Activated CD4-positive, alpha-beta T cell treated with anti-CD3 and anti-CD28 coated beads, Interleukin-10, Interleukin-2, amounts not matched to agents 100 ng/mL and 50 ng/mL, durations not matched to agents 16 hours and 8 hours (primary cell): ENCODE measurements around the gene KCTD16.

Experiments used
- DNase-seq: peaks from one replicate; pipeline ENCODE4 v3.0.0-alpha.2; 2020

Gene KCTD16

GRCh38 chr5:144170276-144171024, at the start of gene KCTD16, which contains the start of gene YIPF5:
Gene KCTD16, plus strand, starts transcription at chr5:144170873.
Gene YIPF5, minus strand, starts transcription at chr5:144170659. Its CDS starts 704 bp downstream, at chr5:144169955.
- peak; percentile 99 for DNase-seq

GRCh38 chr5:144121577-144121976, 49.1 kb upstream of the KCTD16 start:
- no peak for DNase-seq

DNA sequence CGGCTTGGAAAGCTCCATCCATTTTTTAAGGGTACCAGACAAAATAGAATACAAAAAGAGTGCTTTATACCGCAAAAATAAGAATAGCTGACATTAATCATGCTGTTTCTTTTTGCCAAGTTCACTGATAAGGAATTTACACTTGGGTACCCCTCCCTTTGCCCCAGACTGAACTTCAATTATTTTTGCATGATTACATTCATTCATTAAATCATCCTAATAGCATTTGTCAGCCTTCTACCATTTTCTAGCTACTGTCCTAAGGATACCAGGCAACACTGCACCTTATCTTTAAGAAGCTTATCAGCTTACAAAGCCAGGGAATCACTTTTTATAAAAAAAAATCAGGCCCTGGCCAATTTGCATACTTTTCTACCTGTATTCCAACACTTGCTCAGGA, 48.6 kb upstream of the KCTD16 start:
- DNase-seq, result no peak

DNA sequence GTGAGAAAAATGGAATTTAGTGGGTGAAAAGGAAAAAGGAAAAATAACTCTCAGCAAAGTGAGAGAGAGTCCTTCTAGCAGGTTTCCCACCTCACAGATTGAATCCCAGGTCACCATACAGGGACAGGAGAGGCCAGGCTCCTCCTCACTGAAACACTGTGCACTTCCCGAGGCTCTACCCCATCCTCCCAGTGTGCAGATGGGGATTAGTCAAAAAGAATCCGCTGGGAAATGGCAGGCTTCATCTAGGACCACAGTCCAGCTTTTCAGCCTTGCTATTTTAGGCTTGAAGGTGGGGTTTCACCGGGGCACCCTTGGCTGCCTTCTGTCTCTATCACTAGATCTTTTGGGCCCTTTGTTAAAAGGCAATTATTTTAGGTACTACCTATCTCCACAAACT, 48.0 kb upstream of the KCTD16 start:
- DNase-seq, result no peak

DNA sequence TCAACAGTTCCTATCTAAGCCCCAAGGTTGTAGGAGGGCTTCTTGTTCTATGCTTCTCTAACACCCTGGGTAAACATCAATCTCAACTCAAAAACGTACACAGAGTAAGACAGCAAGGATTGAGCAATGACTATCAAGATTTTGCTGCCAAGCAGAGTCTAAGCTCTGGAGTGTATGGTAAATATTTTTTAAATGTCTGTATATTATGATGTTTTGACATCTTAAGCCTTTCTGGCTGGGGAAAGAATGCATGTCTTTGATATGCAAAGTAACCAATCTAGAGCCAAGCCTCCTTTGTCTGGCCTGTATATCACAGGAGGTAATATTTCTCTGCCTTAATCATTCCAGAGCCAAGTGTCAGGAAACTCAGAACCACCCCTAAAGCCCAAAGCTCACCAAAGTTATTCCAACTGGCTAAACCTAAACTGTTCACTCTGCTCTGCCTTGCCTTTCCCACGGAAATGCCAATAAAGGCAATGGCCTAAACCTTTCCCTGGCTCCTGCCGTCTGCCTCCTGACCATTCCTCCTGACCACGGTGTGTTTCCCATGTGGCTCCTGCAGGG, 45.4 kb upstream of the KCTD16 start:
- no peak for DNase-seq

GRCh38 chr5:144126707-144127106, 44.0 kb upstream of the KCTD16 start:
- DNase-seq, result no peak

- no peak for DNase-seq
Observed at GRCh38 chr5:144128844-144129243, 41.8 kb upstream of the KCTD16 start.

- DNase-seq, result no peak
Observed at GRCh38 chr5:144130306-144130705, 40.4 kb upstream of the KCTD16 start.

DNA sequence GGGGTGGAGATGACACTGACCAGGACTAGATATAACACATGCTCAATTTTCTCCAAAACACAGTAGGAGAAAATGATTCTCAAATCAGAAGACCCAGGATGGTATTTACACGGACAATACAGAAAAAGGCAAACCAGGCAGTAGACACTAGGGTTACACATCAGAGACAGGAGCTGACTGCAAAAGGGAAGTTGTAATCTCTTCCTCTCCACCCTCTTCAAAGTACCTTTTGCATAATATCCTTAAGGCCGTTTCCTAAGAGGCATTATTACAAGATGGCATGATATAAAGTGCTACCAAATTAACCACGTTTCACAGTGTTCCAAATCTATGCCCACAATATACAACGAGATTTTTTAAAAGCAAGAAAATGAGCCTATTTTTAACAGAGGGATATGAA, 39.4 kb upstream of the KCTD16 start:
- no peak for DNase-seq

DNA sequence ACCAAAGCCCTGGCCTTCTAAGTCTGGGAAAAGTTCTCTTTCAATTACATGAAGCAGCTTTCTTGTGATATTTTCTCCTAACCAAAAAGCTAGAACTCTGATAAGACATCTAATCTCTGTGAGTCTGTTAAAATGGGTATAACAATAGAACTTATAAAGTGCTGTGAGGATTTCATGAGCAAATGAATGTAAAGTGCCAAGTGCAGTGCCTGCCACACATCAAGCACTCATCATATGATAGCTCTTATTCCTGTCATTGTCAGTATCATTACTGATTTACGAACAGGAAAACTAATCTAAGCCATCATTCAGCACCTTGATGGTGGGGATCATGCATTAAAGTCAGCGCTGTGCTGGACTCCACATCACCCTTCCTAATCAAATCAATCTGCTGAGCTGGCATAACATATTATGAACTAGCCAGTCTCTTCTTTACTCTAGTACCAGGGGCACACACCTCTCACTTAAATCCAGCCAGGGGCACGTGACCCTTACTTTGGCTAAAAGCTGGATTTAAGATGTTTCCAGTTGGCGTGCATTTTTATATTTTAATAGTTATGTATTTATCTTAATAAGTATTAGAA, 37.5 kb upstream of the KCTD16 start:
- no peak for DNase-seq

- no peak for DNase-seq
Observed at GRCh38 chr5:144134194-144134826, 36.4 kb upstream of the KCTD16 start.

GRCh38 chr5:144135113-144135762, 35.4 kb upstream of the KCTD16 start:
- no peak for DNase-seq

- DNase-seq, result no peak
Observed at GRCh38 chr5:144139586-144139985, 31.1 kb upstream of the KCTD16 start.

- DNase-seq, result no peak
Observed at GRCh38 chr5:144141585-144141984, 29.1 kb upstream of the KCTD16 start.

DNA sequence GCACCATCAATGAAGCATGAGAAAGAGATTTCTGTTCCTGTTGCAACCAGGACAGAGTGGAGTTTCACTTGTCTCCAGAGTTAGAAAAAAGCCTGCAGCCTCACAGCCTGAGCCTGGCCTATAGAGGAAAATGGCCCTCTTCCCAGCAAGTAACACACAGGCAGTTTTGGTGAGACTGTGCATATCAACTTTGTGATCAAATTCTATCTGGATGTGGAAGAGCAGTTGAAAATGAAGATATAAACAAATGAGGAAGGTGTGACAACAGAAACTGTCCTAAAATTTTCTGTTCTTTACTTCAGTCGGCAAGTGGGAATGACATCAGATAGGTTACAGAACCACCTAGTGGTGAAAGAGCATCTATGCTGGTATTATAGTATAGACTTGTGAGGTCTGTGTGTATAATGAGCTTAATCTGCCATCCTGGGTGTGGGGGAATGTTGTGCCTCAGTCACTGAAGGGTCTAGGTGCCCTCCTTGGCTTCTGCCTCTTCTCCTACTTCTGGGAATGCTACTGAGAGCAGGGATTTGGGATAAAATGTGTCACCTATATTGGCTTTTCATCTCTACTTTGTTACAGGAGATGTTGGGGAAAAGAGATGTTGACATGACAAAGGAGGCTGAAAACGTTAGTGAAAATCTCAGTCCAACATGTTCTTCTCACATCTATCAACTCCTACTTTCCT, 28.4 kb upstream of the KCTD16 start:
- peak; percentile 31 for DNase-seq

DNA sequence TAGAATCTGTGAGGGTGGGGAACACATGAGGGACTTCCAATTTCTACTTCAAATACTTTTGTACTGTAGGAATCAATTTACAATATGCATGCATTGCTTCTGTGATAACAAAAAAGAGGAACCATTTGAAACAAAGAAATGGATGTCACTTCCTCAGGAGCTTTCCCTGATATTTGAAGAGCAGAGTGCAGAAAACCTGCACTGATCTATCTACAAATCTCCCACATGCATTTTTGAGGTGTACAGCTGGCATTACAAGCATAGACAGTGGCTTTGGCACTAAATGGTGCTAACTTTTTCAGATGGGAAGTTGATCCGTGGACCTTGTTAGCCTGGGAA, 27.9 kb upstream of the KCTD16 start:
- no peak for DNase-seq

DNA sequence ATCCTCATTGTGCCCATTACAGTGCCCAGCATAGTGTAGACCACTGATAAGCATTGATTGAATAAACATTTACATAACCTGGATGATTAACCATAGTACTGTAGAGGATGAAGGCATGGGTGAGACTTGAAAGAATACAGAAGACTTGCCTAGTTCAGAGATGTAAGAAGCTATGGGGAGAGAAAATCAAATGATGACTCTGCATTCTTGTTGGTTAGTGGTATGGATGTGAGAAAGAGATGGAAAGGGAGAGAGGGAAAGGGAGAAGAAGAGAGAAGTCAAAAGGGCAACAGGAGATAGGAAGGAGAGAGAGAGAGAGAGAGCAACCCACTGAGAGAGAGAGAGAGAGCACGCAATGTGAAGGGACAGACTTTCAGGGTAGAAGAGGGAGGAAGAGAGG, 27.0 kb upstream of the KCTD16 start:
- DNase-seq, result no peak

- no peak for DNase-seq
Observed at GRCh38 chr5:144144956-144145751, 25.5 kb upstream of the KCTD16 start.

- no peak for DNase-seq
Observed at GRCh38 chr5:144151026-144151425, 19.6 kb upstream of the KCTD16 start.

GRCh38 chr5:144156767-144157171, 13.9 kb upstream of the KCTD16 start:
- peak; percentile 4 for DNase-seq

DNA sequence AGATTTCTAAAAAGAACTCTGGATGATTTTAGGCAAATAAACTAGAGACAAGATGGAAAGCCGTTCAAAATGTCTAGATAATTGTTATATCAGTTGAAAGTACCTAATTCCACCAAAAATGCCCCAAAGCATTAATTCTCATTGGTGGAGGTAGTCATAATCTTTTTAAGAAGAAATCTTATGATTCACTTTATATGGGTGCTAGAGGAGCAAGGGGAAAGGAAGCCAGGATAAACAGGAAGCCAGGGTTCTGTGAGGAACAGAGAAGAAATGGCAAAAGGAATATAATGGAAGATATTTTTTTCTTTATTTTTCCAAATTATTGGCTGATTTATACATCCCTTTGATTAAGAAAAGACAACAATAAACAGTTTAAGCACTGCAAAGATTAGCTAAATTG, 8.0 kb upstream of the KCTD16 start:
- no peak for DNase-seq

DNA sequence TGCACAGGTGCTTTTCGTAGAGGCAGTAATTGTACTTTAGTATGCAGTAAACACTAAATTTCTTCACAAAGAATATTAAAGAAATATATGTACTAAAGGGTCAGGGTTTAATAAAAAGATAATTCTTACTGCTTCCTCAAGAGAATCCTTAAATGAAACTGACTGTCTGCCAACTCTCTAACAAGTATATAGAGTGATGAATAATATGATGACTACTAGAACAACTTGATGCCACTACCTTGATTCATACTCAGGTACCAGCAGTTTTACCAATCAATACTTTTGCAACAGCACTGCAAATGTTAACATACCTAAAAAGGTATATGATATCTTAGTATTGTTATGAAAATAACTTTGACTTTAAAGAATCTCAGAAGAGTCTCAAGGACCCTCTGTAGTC, 4.0 kb upstream of the KCTD16 start:
- no peak for DNase-seq
